Renal cortical epithelial cell (primary cell): Measurements from ENCODE around the gene SLC22A23. TPM values are rescaled to one million over a fixed set of nuclear protein-coding genes. Genes with fewer than 3 reads are reported as not detected.
A peak's percentile ranks its signal among the peaks of the same experiment; 100 is the strongest.

Source experiments
- DNase-seq: peaks from one replicate; pipeline ENCODE4 v3.0.0-alpha.2; 2011; ENCODE audit warnings: low read depth
- total RNA-seq: library from RNA; depleted of rRNA; stranded (reverse); fragments of >200 nt; gene quantifications from 2 replicates; pipeline ENCODE4 v1.2.3, GENCODE V29; 2014

SLC22A23 gene
- total RNA-seq, 1 donor from 2014 or later: 2.4 TPM

DNA sequence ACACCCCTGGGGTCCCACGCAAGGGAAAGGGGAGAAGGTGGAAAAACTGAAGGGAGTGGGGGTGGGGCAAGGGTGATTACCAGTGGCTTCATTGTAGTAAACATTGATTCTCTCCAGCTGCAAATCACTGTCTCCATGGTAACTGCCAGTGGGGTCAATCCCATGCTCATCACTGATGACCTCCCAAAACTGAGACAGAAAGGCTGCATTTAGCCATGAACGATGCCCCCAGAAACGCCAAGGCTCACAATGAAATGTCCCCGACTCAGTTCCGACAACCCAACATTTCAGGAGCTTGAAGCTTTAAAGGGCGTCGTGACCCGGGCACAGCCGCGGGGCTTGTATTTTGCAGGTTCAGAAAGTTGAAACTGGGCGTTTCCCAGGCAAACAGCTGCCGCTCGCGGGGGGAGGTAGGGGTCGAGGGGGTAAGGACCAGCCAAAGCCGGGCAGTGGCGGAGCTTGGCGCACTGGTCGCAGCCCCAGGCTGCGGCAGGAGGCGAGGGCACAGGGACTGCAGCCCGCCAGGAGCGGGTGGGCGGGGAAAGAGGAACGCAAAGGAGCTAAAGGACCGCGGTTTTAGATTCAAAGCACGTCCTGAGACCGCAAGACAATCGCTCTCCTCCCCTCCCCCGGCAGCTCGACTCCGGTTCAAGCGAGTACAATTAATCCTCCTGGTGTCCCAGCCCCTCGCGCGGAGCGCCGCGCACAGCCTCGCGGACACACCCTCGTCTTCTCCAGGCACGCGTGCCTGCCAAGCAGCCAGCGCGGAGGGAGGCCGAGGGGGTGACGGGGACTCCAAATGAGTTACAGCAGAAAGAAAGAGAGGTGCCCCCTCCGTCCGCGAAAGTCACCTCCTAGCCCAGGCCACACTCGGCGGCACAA is 230.1 kb downstream of the SLC22A23 start:
- peak; percentile 66 for DNase-seq

DNA sequence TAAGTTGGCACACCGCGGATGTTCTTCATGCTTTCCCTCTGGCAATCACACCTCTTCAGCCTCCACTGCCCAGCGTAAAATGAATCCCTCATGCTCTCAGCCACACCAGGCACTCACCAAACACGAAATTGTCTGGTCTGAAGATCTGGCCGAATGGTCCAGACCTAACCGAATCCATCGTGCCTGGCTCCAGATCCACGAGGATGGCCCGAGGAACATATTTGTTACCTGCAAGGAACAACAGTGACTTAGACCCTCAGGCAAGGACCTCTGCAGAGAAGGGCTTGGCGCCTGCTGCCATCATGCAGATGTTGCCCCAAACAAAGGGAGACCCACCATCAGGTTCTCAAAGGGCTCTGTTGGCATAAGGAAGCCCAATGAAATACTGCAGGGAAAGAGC is 230.8 kb downstream of the SLC22A23 start:
- DNase-seq: no peak

DNA sequence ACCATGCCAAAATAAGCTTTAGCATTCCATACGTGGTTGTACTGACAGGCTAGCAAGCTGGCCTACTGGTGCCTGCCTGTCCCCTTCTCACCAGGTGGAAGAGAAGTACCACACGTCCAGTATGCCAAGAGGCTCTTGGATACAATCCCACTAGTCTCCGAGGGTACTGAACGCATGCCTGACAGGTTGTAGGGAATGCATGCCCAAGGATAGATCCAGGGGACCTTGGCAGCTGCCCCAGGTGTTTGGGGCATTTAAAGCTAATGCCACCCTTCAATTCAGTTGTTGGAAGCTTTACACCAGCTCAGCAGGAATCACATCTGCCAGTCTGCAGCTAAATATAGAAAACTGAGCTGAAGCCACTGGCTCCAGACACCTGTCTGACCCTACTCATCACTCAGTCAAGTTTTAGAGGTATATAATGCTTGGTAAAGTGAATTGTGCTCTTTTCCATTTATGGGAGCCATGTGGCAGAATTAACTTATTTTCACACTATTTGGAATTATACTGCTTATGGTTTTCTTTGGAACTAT is 234.3 kb downstream of the SLC22A23 start:
- no peak for DNase-seq

DNA sequence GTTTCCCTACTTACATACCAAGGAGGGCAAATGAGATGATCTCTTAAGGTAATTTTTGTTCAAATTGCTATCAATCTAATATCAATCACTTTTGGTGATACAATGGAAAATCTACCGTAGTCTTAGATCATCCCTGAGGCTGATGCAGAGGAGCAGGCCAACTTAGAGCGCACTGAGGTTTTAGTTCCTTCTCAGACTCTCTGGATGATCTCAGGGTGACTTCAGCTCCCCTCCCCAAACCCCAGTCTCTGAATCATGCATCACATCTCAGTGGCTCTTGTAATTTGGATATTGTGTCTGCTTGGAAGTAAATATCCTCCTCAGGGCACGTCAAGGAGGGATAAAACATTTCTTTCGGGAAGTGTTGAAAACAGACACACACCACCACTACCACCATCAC is 235.3 kb downstream of the SLC22A23 start:
- DNase-seq: no peak

DNA sequence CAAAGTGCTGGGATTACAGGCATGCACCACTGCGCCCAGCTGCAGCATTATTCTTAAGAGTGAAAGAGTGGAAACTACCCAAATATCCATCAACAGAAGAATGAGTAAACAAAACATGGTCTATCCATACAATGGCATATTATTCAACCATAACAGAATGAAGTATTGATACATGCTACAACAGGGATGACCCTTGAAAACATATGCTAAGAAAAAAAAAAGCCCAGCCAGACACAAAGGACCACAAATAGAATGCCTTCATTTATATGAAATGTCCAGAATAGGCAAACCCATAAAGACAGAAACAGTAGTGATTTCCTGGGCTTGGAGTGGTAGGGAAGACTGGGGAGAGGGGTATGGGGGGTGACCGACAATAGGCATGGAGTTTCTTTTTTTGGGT is 236.5 kb downstream of the SLC22A23 start:
- no peak for DNase-seq

Other genes starting within 250 kb of the SLC22A23 start
- gene TUBB2B, start 229.4 kb downstream of the SLC22A23 start, total RNA-seq: 21.6 and 53.5 TPM in 2 replicates
- gene PSMG4, start 198.1 kb downstream of the SLC22A23 start, total RNA-seq: 13.1 and 24.8 TPM in 2 replicates